ENCODE results near the gene EXOC8.
A peak's percentile ranks its signal among the peaks of the same experiment; 100 is the strongest.

EXOC8 gene

GRCh38 chr1:231337472-231338269, at the start of gene EXOC8:
Gene EXOC8 (minus strand): TSS chr1:231337852. CDS start chr1:231337745, 107 bp downstream.
- peak; percentile 90 to 94 (median 92) for DNase-seq (ENCODE audit: low read depth in 4 of 4, low spot score in 1 of 4)

GRCh38 chr1:231386466-231386865, 48.8 kb upstream of the EXOC8 start:
- no peak for DNase-seq (ENCODE audit: low read depth in 4 of 4, low spot score in 1 of 4)

- DNase-seq (ENCODE audit: low read depth in 4 of 4, low spot score in 1 of 4) = no peak
These were observed 47.7 kb upstream of the EXOC8 start for GRCh38 chr1:231385416-231385748.

GRCh38 chr1:231384696-231385415, 47.2 kb upstream of the EXOC8 start:
- no peak for DNase-seq (ENCODE audit: low read depth in 4 of 4, low spot score in 1 of 4)

- DNase-seq (ENCODE audit: low read depth in 4 of 4, low spot score in 1 of 4) = no peak
These were observed 45.7 kb upstream of the EXOC8 start for GRCh38 chr1:231383159-231383860.

- no peak for DNase-seq (ENCODE audit: low read depth in 4 of 4, low spot score in 1 of 4)
These were observed 44.8 kb upstream of the EXOC8 start for GRCh38 chr1:231382426-231382825.

GRCh38 chr1:231381729-231382128, 44.1 kb upstream of the EXOC8 start:
- DNase-seq (ENCODE audit: low read depth in 4 of 4, low spot score in 1 of 4) = no peak

GRCh38 chr1:231376875-231377549, 39.4 kb upstream of the EXOC8 start:
- DNase-seq (ENCODE audit: low read depth in 4 of 4, low spot score in 1 of 4) = no peak

GRCh38 chr1:231376101-231376500, 38.4 kb upstream of the EXOC8 start:
- DNase-seq (ENCODE audit: low read depth in 4 of 4, low spot score in 1 of 4) = no peak

- no peak for DNase-seq (ENCODE audit: low read depth in 4 of 4, low spot score in 1 of 4)
These were observed 36.7 kb upstream of the EXOC8 start for GRCh38 chr1:231374394-231374793.

- no peak for DNase-seq (ENCODE audit: low read depth in 4 of 4, low spot score in 1 of 4)
These were observed 34.8 kb upstream of the EXOC8 start for GRCh38 chr1:231372501-231372900.

- DNase-seq (ENCODE audit: low read depth in 4 of 4, low spot score in 1 of 4) = no peak
These were observed 31.6 kb upstream of the EXOC8 start for GRCh38 chr1:231369282-231369681.

- no peak for DNase-seq (ENCODE audit: low read depth in 4 of 4, low spot score in 1 of 4)
These were observed 26.5 kb upstream of the EXOC8 start for GRCh38 chr1:231364192-231364591.

- DNase-seq (ENCODE audit: low read depth in 4 of 4, low spot score in 1 of 4) = no peak
These were observed 26.0 kb upstream of the EXOC8 start for GRCh38 chr1:231363624-231364023.

GRCh38 chr1:231362325-231362724, 24.7 kb upstream of the EXOC8 start:
- DNase-seq (ENCODE audit: low read depth in 4 of 4, low spot score in 1 of 4) = no peak

GRCh38 chr1:231359113-231359512, 21.5 kb upstream of the EXOC8 start:
- DNase-seq (ENCODE audit: low read depth in 4 of 4, low spot score in 1 of 4) = no peak

GRCh38 chr1:231357831-231358354, 20.2 kb upstream of the EXOC8 start:
- DNase-seq (ENCODE audit: low read depth in 4 of 4, low spot score in 1 of 4) = no peak

GRCh38 chr1:231357187-231357772, 19.6 kb upstream of the EXOC8 start:
- DNase-seq (ENCODE audit: low read depth in 4 of 4, low spot score in 1 of 4) = no peak

- no peak for DNase-seq (ENCODE audit: low read depth in 4 of 4, low spot score in 1 of 4)
These were observed 17.5 kb upstream of the EXOC8 start for GRCh38 chr1:231355171-231355570.

GRCh38 chr1:231354330-231355020, 16.8 kb upstream of the EXOC8 start:
- DNase-seq (ENCODE audit: low read depth in 4 of 4, low spot score in 1 of 4) = no peak
